Measurements from ENCODE around the gene POU2F1. TPM values are rescaled to one million over a fixed set of nuclear protein-coding genes. Genes with fewer than 3 reads are reported as not detected.

The POU2F1 gene
- total and polyA plus RNA-seq, 12 donors: 3.2 to 52.5 (median 12.6) TPM

- no peak for DNase-seq
- H3K4me3 ChIP-seq: no peak overlapping the region
- H3K27me3 ChIP-seq: no peaks in the 10 kb centered on the region
- no peaks in the 10 kb centered on the region for H3K9me3 ChIP-seq (replicated peaks in 1 of 3)
- intact Hi-C loops (cut with DNase I): no loop called here
- H3K36me3 ChIP-seq (replicated peaks in 1 of 2): no peaks in the 10 kb centered on the region
- TF ChIP-seq POLR2A (IDR thresholded peaks at IDR 0.05): no peak
- TF ChIP-seq, protein P1, sequence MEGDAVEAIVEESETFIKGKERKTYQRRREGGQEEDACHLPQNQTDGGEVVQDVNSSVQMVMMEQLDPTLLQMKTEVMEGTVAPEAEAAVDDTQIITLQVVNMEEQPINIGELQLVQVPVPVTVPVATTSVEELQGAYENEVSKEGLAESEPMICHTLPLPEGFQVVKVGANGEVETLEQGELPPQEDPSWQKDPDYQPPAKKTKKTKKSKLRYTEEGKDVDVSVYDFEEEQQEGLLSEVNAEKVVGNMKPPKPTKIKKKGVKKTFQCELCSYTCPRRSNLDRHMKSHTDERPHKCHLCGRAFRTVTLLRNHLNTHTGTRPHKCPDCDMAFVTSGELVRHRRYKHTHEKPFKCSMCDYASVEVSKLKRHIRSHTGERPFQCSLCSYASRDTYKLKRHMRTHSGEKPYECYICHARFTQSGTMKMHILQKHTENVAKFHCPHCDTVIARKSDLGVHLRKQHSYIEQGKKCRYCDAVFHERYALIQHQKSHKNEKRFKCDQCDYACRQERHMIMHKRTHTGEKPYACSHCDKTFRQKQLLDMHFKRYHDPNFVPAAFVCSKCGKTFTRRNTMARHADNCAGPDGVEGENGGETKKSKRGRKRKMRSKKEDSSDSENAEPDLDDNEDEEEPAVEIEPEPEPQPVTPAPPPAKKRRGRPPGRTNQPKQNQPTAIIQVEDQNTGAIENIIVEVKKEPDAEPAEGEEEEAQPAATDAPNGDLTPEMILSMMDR (IDR thresholded peaks at IDR 0.05): no peak
- H3K27ac ChIP-seq: no peak overlapping the region
- H3K4me1 ChIP-seq (replicated peaks in 1 of 2): peaks cover 4 to 18% of the 10 kb centered on the region in 2 donors
- WGBS, 4 donors: 95 to 96% (median 96%) methylated on average over 4 of the region's 4 CpGs
Observed at GRCh38 chr1:167304165-167304564, 83.5 kb downstream of the POU2F1 start.

DNA sequence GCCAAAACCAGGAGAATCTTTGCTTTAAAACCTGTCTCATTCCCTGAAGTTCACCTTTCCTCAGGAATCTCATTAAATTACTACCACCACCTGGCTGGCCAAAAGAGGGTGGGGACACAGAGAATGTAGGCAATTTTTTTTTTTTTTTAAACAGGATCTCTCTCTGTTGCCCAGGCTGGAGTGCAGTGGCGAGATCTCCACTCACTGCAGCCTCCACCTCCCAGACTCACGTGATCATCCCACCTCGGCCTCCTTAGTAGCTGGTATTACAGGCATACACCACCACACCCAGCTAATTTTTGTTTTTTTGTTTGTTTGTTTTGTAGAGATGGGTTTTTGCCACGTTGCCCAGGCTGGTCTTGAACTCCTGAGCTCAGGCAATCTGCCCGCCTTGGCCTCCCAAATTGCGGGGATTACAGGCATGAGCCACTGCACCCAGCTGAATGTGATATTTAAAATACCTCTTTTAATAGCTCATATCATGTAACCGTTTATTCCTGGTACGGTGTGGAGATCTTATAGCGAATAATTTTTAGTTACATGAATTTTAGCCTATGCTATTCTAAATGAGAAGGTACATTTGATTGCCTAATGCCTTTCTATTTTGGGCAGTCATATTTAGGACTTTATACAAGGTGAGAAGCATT lies 84.5 kb downstream of the POU2F1 start:
- no peaks in the 10 kb centered on the region for H3K9me3 ChIP-seq (replicated peaks in 1 of 3)
- H3K4me3 ChIP-seq: peak overlapping the region in 1 of 4 donors; percentile 11
- no peak for DNase-seq
- peaks cover 0 to 17% of the 10 kb centered on the region in 2 donors for H3K4me1 ChIP-seq (replicated peaks in 1 of 2)
- TF ChIP-seq POLR2A (IDR thresholded peaks at IDR 0.05): no peak
- TF ChIP-seq, protein P1 (IDR thresholded peaks at IDR 0.05): no peak
- no peak overlapping the region for H3K27ac ChIP-seq
- no peaks in the 10 kb centered on the region for H3K36me3 ChIP-seq (replicated peaks in 1 of 2)
- intact Hi-C loops (cut with DNase I): no loop called here
- 96 to 99% (median 98%) methylated on average over 9 of the region's 9 CpGs for whole genome bisulfite sequencing, 4 donors
- H3K27me3 ChIP-seq: no peaks in the 10 kb centered on the region

DNA sequence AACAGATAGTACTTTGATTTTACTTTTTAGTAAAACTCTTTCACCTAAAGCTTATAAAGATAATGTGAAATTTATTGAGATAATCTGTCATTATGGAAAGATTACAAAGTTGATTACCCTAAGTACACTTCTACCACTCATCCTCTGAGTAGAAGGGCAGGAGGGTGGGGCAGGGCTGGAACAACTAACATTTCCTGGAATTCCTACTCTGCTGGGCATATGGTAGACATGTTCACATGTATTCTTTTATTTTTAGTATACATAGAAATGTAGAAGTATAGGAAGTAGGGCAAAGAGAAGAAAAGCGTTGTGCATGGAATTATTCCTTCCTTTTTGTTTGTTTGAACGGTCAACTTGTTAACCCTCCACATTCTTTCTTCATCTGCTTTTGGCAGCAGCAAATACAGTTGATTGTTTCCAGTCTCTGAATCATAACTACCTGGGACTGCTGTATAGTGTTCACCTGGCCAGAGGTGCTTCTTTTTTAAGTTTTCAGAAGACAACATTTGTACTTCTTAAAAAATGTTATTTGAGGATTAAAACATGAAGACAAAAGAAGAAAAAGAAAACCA lies 85.1 kb downstream of the POU2F1 start:
- no peaks in the 10 kb centered on the region for H3K27me3 ChIP-seq
- intact Hi-C loops (cut with DNase I): no loop called here
- no peak overlapping the region for H3K27ac ChIP-seq
- peak overlapping the region in 1 of 4 donors; percentile 11 for H3K4me3 ChIP-seq
- peaks cover 0 to 23% of the 10 kb centered on the region in 2 donors for H3K4me1 ChIP-seq (replicated peaks in 1 of 2)
- TF ChIP-seq POLR2A (IDR thresholded peaks at IDR 0.05): no peak
- TF ChIP-seq, protein P1 (IDR thresholded peaks at IDR 0.05): no peak
- no peaks in the 10 kb centered on the region for H3K9me3 ChIP-seq (replicated peaks in 1 of 3)
- H3K36me3 ChIP-seq (replicated peaks in 1 of 2): no peaks in the 10 kb centered on the region
- WGBS, 4 donors: 58 to 71% (median 67%) methylated on average over 2 of the region's 2 CpGs
- no peak for DNase-seq

DNA sequence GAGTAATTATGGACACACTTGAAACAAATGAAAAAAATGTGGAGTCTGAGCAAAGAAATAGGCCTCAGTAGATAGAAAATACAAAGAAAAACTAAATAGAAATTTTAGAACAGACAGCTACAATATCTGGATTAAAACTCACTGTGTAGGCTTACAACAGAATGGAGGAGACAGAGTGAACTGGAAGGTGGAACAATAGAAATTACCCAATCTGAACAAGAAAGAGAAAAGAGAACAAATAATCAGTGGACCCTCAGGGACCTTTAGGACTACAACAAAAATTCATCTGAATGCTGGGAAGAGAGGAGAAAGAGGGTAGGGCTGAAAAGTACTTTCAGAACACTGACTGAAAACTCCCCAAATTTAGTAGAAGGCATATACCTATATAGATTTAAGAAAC lies 90.0 kb downstream of the POU2F1 start:
- intact Hi-C loops (cut with DNase I): no loop called here
- Histone ChIP-seq H3K27ac (no peak overlapping the region), H3K4me3 (no peak overlapping the region), H3K36me3 (replicated peaks in 1 of 2) (no peaks in the 10 kb centered on the region), H3K27me3 (no peaks in the 10 kb centered on the region), H3K4me1 (replicated peaks in 1 of 2) (peaks cover 0 to 12% of the 10 kb centered on the region in 2 donors), H3K9me3 (replicated peaks in 1 of 3) (no peaks in the 10 kb centered on the region)
- no peak for DNase-seq
- TF ChIP-seq POLR2A (IDR thresholded peaks at IDR 0.05): no peak
- TF ChIP-seq, protein P1 (IDR thresholded peaks at IDR 0.05): no peak

All from adrenal gland (tissue), 12 donors.